Measurements from ENCODE around the gene PRKAR1B. TPM values are rescaled to one million over a fixed set of nuclear protein-coding genes. Genes with fewer than 3 reads are reported as not detected.

Gene PRKAR1B
- total RNA-seq, 4 donors from 2014 or later = 7.3 to 15.6 (median 12.3) TPM

DNA sequence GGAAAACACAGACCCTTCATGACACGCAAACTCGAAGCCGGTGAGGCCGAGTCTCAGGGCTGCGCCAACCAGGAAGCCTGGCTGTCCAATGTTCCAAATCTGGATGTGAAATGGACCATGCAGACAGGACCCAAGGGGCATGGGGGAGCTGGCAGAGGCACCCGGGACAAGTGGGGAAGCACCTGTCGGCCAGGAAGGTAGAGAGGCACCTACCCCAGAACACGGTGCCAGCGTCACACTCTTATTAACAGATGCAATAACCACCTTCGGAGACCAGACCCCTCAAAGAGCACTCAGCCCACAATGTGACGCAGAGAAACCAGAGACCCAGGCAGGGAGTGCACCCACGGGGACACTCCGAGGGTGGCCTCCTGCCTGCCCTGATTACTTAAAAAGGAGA is 119.1 kb downstream of the PRKAR1B start:
- no peaks in the 10 kb centered on the region for H3K27me3 ChIP-seq
- H3K4me1 ChIP-seq = peaks cover 0 to 28% of the 10 kb centered on the region in 2 donors
- WGBS, 2 donors = 52 to 77% methylated on average over 10 to 13 of the region's 13 CpGs
- H3K27ac ChIP-seq = peak overlapping the region in 1 of 3 donors; percentile 33
- intact Hi-C loops (cut with DNase I) = no loop called here
- no peak overlapping the region for H3K4me3 ChIP-seq (replicated peaks in 1 of 3)
- no peak for DNase-seq
- no peaks in the 10 kb centered on the region for H3K36me3 ChIP-seq
- H3K9me3 ChIP-seq = no peaks in the 10 kb centered on the region
- no peak for TF ChIP-seq POLR2A (IDR thresholded peaks at IDR 0.05)
- TF ChIP-seq, protein P1, sequence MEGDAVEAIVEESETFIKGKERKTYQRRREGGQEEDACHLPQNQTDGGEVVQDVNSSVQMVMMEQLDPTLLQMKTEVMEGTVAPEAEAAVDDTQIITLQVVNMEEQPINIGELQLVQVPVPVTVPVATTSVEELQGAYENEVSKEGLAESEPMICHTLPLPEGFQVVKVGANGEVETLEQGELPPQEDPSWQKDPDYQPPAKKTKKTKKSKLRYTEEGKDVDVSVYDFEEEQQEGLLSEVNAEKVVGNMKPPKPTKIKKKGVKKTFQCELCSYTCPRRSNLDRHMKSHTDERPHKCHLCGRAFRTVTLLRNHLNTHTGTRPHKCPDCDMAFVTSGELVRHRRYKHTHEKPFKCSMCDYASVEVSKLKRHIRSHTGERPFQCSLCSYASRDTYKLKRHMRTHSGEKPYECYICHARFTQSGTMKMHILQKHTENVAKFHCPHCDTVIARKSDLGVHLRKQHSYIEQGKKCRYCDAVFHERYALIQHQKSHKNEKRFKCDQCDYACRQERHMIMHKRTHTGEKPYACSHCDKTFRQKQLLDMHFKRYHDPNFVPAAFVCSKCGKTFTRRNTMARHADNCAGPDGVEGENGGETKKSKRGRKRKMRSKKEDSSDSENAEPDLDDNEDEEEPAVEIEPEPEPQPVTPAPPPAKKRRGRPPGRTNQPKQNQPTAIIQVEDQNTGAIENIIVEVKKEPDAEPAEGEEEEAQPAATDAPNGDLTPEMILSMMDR (IDR thresholded peaks at IDR 0.05) = no peak

DNA sequence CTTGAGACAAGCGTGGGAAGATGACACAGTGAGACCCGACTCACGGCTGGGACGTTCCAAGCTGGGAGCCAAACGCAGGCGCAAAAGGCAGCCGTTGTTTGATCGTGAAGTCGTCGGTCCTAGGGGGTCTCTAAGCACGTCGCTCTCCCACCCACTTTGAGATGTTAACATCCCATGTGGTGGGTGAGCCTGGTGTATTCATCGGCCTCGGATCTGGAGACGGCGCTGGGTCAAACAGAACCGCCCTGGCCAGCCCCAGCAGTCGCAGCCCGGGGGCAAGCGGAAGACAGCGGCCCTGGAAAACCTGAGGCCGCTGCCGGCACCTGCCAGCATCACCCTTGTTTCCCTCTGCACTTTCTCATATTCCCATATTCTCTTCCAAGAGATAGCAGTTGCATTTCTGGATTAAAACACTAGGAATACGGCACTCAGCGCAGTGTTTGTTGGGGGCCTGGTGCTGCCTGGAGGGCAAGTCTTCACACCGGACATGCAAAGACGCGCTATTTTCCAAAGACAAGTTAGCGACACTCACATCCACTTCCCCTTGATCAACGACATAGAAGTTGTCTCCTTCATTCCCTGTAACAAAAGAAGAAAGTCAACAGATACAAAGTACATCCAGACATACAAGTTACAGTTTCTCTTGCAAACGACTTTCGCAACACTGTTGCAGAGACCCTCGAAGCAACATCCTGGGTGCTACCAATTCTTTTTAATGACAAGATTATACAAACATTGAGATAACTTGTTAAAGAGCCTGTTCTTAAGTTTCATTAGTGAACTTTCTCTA is 121.2 kb downstream of the PRKAR1B start:
- no peak for TF ChIP-seq POLR2A (IDR thresholded peaks at IDR 0.05)
- TF ChIP-seq, protein P1 (IDR thresholded peaks at IDR 0.05) = no peak
- 90 to 92% methylated on average over 33 of the region's 33 CpGs for WGBS, 2 donors
- H3K27ac ChIP-seq = peak overlapping the region in 1 of 3 donors; percentile 85
- H3K36me3 ChIP-seq = no peaks in the 10 kb centered on the region
- no peaks in the 10 kb centered on the region for H3K27me3 ChIP-seq
- H3K4me1 ChIP-seq = peaks cover 0 to 44% of the 10 kb centered on the region in 2 donors
- no peak for DNase-seq
- no peak overlapping the region for H3K4me3 ChIP-seq (replicated peaks in 1 of 3)
- intact Hi-C loops (cut with DNase I) = no loop called here
- H3K9me3 ChIP-seq = no peaks in the 10 kb centered on the region

DNA sequence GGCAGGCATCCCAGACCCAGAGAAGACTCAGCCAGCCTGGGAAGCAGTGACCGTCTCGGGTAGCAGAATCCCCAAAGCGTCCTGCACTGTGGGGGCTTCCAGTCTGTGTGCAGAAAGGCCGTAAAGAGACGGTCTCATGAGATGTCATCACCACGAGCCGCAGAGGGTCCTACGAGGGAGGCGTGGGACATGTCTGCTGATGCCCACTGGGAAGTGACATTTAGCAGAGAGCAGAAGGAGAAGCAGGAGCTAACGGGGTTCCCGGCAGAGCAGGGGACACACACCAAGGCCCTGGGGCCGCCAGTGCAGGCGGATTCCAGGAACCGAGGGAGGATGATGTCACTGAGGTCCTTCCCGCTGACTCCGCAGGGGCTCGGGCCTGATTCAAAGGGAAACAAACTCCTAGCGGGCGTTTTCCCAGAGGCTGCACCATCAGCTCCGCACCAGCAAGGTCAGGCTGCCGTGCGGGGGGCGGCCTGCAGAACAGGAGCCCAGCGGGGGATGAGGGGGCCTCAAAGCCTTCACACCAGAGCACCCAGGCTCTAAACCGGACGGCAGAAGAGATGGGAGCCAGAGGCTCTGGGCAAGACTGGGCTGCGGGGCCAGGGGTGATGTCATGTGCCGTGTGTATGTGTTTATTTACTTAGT is 122.1 kb downstream of the PRKAR1B start:
- intact Hi-C loops (cut with DNase I) = no loop called here
- no peak overlapping the region for H3K4me3 ChIP-seq (replicated peaks in 1 of 3)

DNA sequence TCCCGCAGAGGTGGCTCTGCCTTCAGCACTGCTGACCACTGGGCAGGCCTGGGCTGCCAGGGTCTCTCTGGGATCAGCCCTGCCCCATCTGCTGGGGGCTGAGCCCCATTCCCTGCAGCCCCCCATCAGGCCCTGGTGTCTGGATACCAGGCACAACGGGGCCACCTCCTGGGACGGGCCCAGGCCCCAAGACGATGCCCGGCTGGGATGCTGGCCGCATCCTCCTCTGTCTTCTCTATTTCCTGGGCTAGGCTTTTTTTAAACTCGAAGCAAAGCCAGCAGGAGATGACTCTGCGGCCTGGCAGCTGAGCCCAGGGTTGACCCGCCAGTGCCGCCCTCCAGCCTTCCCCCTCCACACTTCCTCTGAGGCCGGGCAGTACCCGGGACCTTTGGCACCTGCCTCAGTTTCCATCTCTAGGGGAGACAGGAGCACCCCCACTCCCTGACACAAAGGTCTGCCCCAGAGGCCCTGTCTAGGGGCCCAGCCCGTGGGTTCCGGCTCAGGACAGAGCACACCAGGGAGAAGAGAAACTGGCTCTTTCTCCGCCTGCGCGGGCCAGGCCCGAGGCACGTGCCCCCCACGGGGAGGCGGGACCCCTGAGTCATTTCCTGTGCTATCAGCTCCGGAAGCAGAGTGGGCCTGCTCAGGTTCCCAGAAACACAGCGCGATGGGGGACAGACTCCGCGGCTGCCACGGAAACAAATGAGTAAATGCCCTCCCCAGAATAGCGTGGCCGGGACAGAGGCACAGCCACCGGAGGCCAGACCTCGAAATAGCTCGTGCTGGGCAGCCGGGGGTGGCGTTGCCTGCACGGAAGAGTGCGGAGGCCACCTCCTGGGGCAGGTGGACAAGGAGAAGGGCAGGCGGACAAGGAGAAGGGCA is 122.8 kb downstream of the PRKAR1B start:
- TF ChIP-seq, protein P1 (IDR thresholded peaks at IDR 0.05) = no peak
- TF ChIP-seq POLR2A (IDR thresholded peaks at IDR 0.05) = peak in 1 of 2 donors; percentile 35
- intact Hi-C loops (cut with DNase I) = no loop called here
- WGBS, 2 donors = 64 to 71% methylated on average over 22 to 23 of the region's 37 CpGs
- H3K27ac ChIP-seq = peak overlapping the region; percentile 79 to 85 (median 82)
- H3K9me3 ChIP-seq = no peaks in the 10 kb centered on the region
- H3K4me1 ChIP-seq = peaks cover 0 to 40% of the 10 kb centered on the region in 2 donors
- H3K36me3 ChIP-seq = no peaks in the 10 kb centered on the region
- H3K27me3 ChIP-seq = no peaks in the 10 kb centered on the region
- H3K4me3 ChIP-seq (replicated peaks in 1 of 3) = no peak overlapping the region
- DNase-seq = peak; percentile 58

More for the DNA sequence above, 122.1 kb downstream of the PRKAR1B start:
- Histone ChIP-seq H3K27ac (peak overlapping the region; percentile 79 to 85 (median 82)), H3K36me3 (no peaks in the 10 kb centered on the region), H3K4me1 (peaks cover 0 to 40% of the 10 kb centered on the region in 2 donors), H3K27me3 (no peaks in the 10 kb centered on the region), H3K9me3 (no peaks in the 10 kb centered on the region)
- WGBS, 2 donors = 75 to 88% methylated on average over 17 to 28 of the region's 28 CpGs
- peak in 1 of 2 donors; percentile 15 for DNase-seq
- TF ChIP-seq, protein P1 (IDR thresholded peaks at IDR 0.05) = no peak
- TF ChIP-seq POLR2A (IDR thresholded peaks at IDR 0.05) = no peak

Measured in thyroid gland (tissue), 4 donors.